Sciatic nerve (tissue), 2 donors: ENCODE measurements around the gene TESMIN. TPM values are rescaled to one million over a fixed set of nuclear protein-coding genes. Genes with fewer than 3 reads are reported as not detected.

Experiments used
- ATAC-seq: fragments of 200-7000 bp; cut with Tn5 transposase; one replicate; pipeline ENCODE4 v1.9.1; 2020; ENCODE audit warnings: mild to moderate bottlenecking, moderate library complexity
- DNase-seq: peaks from one replicate; pipeline ENCODE4 v3.0.0-alpha.2; 2020; ENCODE audit warnings: low spot score
- intact Hi-C: fragments of 100-400 bp; cut with DNase I; formaldehyde crosslinking; loops from one replicate; pipeline ENCODE4 v1.14.2; 2022
- total RNA-seq: library from RNA; stranded (reverse); fragmentation: NEBNext Ultra II Directional; extraction: Animal tissue kit (Norgen Biotek cat#: 25700); gene quantifications from one replicate; pipeline ENCODE4 v1.2.1, GENCODE V29; 2021
- donor health status: DM: no; HTN: no; CAD: no.
- donor health status: DM: no; HTN: no; CAD: no.

Gene TESMIN
- total RNA-seq, 1 donor from 2014 or later = 1.5 TPM

- DNase-seq (peak; percentile 47), ATAC-seq (peak; percentile 11)
- intact Hi-C loops = no loop called here
These were observed 83.5 kb downstream of the TESMIN start for GRCh38 chr11:68667511-68668500.

- ATAC-seq = no peak
- peak; percentile 57 for DNase-seq
- intact Hi-C loops = no loop called here
These were observed 84.5 kb downstream of the TESMIN start for GRCh38 chr11:68666849-68667248.

- peak; percentile 34 for DNase-seq
- no peak for ATAC-seq
- intact Hi-C loops = no loop called here
These were observed 85.9 kb downstream of the TESMIN start for GRCh38 chr11:68665436-68665835.

- DNase-seq = peak; percentile 48
- ATAC-seq = no peak
- intact Hi-C loops = no loop called here
These were observed 86.4 kb downstream of the TESMIN start for GRCh38 chr11:68664906-68665305.

GRCh38 chr11:68664141-68664540 lies 87.2 kb downstream of the TESMIN start:
- intact Hi-C loops = no loop called here
- ATAC-seq = no peak
- peak; percentile 41 for DNase-seq

- DNase-seq = peak; percentile 8
- intact Hi-C loops = no loop called here
- no peak for ATAC-seq
These were observed 87.8 kb downstream of the TESMIN start for GRCh38 chr11:68663482-68664010.

- peak; percentile 45 for DNase-seq
- ATAC-seq = no peak
- intact Hi-C loops = no loop called here
These were observed 89.4 kb downstream of the TESMIN start for GRCh38 chr11:68661697-68662603.

- DNase-seq = peak; percentile 48
- intact Hi-C loops = no loop called here
These were observed 90.3 kb downstream of the TESMIN start for GRCh38 chr11:68661014-68661413.

GRCh38 chr11:68660066-68660810 lies 91.1 kb downstream of the TESMIN start:
- intact Hi-C loops = no loop called here
- DNase-seq (peak; percentile 53), ATAC-seq (no peak)

More at GRCh38 chr11:68661014-68661413, 90.3 kb downstream of the TESMIN start:
- no peak for ATAC-seq

- DNase-seq (peak; percentile 91), ATAC-seq (peak; percentile 93)
- intact Hi-C loops = no loop called here
These were observed 92.0 kb downstream of the TESMIN start for GRCh38 chr11:68659158-68659921.

GRCh38 chr11:68658661-68659060 lies 92.7 kb downstream of the TESMIN start:
- DNase-seq (peak; percentile 74), ATAC-seq (peak; percentile 88)
- intact Hi-C loops = no loop called here

GRCh38 chr11:68658097-68658496 lies 93.2 kb downstream of the TESMIN start:
- intact Hi-C loops = no loop called here
- no peak for DNase-seq
- no peak for ATAC-seq

Other genes starting within 250 kb of the TESMIN start
- not detected for gene GAL, start 67.0 kb downstream of the TESMIN start, total RNA-seq
- gene CPT1A, start 90.4 kb upstream of the TESMIN start, total RNA-seq = 55.9 TPM
- 30.7 TPM for gene MRPL21, start 152.3 kb upstream of the TESMIN start, total RNA-seq
- 27.0 TPM for gene IGHMBP2, start 152.4 kb upstream of the TESMIN start, total RNA-seq
- not detected for gene MRGPRD, start 229.5 kb upstream of the TESMIN start, total RNA-seq